Neural progenitor cell (in vitro differentiated cells): ENCODE data around the gene RAB18.

Source experiments
- EZH2phosphoT487 ChIP-seq: fragments of 200-600 bp; sonication (generic); IDR thresholded peaks from 2 replicates; pipeline ENCODE4 v1.6.1; 2017; ENCODE audit warnings: antibody characterized with exemption
- TF ChIP-seq, protein P1 (sequence below): fragments of 200-600 bp; sonication (generic); IDR thresholded peaks from 2 replicates; pipeline ENCODE4 v1.5.1; 2017; ENCODE audit warnings: antibody characterized with exemption, mild to moderate bottlenecking

DNA sequence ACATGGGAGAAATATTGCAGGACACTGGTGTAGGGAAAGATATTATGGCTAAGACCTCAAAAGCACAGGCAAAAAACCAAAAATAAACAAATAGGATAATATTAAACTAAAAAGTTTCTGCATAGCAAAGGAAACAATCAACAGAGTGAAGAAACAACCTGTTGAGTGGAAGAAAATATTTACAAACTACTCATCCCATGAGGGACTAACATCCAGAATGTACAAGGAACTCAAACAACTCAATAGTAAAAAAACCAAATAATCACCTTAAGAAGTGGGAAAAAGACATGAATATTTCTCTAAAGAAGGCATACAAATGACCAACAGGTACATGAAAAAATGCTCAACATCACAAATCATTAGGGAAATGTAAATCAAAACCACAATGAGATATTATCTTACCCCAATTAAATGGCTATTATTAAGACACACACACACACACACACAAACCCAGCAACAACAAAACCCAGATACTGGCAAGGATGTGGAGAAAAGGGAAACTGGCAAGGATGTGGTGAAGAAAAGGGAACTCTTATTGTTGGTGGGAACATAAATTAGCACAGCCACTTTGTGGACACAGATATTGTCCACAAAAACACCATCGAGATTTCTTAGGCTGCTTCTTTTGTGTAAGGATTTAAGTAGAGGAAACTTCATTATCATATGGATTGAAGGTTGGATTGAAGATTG lies 9.8 kb upstream of the RAB18 start:
- TF ChIP-seq, protein P1, sequence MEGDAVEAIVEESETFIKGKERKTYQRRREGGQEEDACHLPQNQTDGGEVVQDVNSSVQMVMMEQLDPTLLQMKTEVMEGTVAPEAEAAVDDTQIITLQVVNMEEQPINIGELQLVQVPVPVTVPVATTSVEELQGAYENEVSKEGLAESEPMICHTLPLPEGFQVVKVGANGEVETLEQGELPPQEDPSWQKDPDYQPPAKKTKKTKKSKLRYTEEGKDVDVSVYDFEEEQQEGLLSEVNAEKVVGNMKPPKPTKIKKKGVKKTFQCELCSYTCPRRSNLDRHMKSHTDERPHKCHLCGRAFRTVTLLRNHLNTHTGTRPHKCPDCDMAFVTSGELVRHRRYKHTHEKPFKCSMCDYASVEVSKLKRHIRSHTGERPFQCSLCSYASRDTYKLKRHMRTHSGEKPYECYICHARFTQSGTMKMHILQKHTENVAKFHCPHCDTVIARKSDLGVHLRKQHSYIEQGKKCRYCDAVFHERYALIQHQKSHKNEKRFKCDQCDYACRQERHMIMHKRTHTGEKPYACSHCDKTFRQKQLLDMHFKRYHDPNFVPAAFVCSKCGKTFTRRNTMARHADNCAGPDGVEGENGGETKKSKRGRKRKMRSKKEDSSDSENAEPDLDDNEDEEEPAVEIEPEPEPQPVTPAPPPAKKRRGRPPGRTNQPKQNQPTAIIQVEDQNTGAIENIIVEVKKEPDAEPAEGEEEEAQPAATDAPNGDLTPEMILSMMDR, result no peak
- no peak for TF ChIP-seq EZH2phosphoT487
